NCI-H2029 (cell line): ENCODE data around the gene SNX1.
A peak's percentile ranks its signal among the peaks of the same experiment; 100 is the strongest.

Experiments used
- DNase-seq: peaks from one replicate; lab custom pipeline; 2025; lab: John Stamatoyannopoulos, UW

SNX1 gene

DNA sequence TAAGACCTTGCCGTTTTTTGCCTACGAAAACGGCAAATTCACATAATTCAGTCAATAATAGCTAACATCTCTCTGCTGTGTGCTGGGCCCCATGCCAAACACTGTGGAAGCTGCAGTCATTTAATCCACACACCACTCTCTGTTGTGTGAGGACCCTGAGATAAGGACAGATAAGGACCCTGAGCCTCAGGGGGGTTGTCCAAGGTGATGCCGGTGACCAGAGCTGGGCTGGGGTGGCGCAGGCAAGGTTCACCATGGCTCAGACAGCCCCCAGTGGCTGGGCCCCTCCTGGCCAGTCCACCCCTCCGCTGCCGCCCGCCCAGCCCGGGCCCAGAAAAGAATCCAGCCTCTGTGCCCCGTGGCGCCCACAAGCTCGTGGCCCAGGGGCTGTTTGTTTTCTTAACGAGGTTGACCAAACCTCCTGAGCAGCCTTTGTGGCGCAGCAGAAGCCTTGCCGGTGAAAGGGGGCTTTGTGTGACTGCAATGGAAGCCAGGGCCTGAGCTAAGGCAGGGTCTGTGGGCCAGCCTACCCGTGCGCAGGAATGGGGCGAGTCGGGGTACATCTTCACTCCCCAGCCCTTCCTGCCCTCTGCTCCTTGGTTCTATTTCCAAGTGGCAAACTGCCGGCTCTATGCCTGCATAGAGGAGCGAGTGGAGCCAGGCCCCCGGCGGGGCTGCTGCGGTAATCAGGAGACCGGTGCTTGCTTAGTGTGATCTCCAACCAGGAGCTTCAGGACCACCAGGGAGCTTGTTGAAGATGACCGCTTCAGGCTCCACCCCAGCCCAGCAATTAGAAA is 51.3 kb downstream of the SNX1 start:
- no peak for DNase-seq

GRCh38 chr15:64148168-64148567 is 52.4 kb downstream of the SNX1 start:
- DNase-seq: no peak

DNA sequence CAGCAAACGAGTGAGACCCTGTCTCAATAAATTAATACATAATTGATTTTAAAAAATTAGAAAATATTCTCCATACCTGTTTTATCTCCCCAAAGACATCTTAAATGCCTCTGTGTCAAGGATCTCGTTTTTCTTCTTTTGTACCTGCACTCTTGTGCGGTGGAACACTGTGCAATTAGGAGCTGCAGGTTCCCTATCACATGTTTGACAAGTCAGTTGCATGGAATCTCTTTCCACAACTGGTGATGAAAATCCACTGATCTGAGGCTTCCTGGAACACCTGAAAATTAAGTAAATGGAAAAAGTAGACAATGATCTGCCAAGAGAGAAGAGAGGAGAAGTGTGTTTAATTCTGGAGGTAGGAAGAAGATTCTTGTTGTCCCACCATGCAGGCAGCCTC is 52.8 kb downstream of the SNX1 start:
- no peak for DNase-seq

DNA sequence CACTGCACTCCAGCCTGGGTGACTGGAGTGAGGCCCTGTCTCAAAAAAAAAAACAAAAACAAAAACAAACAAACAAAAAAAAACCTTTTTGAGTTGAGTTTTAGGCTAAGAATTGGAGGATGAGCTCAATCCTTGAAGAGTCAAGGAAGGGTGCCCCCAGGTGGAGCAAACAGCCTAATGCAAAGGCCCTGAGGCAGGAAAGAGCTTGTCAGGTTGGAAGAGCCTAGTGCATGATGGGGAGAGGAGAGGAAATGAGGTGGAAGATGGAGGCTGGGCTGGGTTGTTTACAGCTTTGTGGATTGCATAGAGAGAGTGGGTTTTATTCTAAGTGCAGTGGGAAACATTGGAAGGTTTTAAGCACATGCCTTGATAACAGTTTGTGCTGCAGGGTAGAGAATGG is 53.6 kb downstream of the SNX1 start:
- DNase-seq: no peak

GRCh38 chr15:64149893-64150578 is 54.3 kb downstream of the SNX1 start:
- DNase-seq: no peak

GRCh38 chr15:64151727-64152506 is 56.1 kb downstream of the SNX1 start, which contains the start of gene SNX22:
TSS of gene SNX22 (plus strand) at chr15:64151731. CDS start at chr15:64151776, 45 bp downstream.
- DNase-seq: no peak

- no peak for DNase-seq
Measured at GRCh38 chr15:64152507-64153387, 57.0 kb downstream of the SNX1 start.

DNA sequence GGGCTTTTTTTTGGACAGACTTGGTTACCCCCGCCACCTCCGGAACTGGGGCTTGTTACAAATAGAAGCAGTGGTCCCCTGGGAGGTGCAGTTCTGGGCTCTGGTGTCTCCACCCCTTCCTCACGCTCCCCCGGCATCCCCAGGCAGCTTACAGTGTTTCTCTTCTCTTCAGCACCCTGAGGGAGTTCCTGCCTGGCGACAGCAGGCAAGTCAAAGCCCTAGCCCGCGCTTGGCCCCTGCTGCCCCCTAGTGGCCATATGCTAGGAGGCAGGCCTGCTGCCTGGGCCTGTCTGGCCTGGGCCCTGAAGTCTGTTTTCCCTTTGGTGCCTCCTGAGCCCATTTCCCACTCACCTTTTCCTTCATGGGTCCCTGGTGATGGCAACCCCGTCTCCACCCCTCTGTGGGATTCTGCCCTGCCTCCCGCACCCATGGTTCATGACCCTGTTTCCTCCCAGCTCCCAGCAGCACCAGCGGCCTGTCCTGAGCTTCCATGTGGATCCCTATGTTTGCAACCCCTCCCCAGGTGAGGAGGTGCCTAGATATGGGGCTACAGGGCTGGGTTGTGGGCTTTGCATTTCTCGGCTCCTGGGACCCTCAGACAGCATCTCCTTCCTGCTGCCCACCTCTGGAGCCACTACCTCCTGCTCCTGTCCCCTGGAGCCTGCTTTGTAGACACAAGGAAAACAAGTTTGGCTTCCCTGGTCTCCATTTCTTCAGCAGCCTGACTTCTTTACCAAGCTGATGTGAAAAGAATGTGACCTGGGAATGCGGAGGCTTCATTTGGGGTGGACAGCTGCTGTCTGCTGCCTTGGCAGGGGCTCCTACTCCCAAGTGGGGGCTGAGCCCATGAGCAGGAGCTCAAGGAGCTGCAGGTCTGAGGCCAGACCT is 57.9 kb downstream of the SNX1 start:
- DNase-seq: peak; percentile 32

DNA sequence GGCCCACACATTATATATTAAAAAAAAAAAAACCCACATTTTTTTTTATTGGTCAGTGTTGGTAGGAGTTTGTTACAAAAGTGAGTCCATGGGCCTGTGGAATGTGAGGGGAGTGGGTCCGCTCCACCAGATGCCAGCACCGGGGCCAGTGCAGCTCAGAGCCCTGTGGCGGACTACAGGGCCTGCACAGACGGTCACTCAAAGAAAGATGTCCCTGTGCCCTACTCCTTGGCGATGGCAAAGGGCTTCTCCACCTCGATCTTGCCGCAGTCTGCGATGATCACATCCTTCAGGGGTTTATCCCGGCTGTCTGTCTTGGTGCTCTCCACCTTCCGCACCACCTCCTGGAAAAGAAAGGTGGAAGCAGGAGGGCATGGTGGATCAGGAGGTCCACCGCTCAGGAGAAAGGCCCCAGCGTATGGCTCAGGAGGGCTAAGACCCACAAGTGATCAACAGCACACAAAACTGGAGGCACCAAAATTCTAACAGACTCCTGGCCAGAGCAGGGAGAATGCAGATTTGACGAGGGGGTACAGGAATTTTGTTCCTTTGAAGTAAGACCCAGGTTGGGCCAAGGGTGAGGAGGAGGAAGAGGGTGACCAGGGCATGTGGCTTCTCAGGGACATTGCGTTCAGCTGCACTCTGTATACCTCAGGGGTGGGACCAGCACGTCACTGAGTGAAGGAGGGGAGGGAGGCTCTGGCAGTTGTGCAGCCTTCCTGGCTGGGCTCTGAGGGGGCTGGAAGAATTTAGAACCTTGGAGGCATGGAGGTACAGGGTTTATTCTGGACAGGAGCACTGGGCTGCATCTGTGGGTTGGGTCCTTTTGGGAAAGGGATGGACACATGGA is 60.2 kb downstream of the SNX1 start:
- no peak for DNase-seq

DNA sequence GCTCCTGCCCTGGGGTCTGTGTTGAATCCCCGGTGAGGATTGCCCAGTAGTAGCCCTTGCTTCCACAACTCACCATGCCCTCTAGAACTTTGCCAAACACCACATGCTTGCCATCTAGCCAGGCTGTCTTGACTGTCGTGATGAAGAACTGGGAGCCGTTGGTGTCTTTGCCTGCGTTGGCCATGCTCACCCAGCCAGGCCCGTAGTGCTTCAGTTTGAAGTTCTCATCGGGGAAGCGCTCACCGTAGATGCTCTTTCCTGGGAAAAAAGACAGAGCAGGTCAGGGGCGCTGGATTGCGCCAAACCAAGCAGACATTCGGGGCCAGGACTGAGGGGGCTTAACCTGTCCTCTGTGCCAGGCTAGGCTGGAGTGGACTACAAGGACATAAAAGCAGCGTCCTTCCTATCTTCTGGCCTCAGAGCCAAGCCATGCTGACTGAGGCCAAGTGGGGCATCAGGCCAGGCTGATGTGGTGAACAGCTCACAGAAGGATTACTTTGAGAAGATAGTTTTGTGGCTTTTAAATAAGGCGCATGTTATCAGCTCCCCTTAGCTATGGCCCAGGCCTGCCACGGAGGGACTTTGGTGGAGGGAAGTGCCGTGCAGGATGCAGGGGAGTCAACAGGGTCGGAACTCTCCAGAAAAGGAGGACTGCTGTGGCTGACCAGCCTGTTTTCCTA is 61.0 kb downstream of the SNX1 start:
- no peak for DNase-seq

- DNase-seq: no peak
Measured at GRCh38 chr15:64157599-64158125, 61.9 kb downstream of the SNX1 start.

DNA sequence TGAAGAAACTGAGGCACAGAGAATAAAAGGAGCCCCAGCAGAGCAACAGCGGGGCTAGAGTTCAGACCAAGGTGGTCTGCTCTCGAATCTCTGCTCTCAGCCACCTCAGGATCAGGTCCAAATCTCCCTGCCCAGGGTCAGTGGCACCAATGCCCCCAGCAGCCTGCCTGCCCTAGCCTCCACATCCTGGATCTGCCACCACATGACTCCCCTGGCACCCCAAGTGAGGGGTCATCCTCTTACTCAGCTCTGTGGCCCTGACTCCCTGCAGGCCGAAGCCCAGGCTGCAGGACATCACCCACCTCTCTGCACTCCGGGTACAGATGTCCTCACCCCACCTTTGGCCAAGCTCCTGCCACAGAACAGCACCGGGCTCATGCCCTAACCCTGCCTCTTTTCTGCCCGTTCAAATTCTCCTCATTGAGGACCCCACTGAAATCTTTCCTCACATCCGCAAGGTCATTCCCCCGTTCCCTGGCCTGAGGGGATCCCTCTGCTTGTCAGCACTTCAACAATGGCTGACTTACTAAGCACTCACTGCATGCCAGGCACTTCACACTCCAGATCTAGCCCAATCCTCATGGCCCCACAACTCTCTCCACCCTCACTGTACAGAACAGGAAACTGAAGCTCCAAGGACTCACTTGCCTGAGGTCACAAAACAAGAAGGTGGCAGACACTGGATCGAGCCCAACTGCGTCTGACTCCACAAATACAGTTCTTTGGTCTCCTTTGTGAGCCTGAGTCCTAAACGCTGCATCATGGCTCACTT is 62.8 kb downstream of the SNX1 start:
- no peak for DNase-seq

GRCh38 chr15:64161688-64162477 is 66.1 kb downstream of the SNX1 start:
- DNase-seq: no peak

- DNase-seq: no peak
Measured at GRCh38 chr15:64162478-64162868, 66.7 kb downstream of the SNX1 start.

DNA sequence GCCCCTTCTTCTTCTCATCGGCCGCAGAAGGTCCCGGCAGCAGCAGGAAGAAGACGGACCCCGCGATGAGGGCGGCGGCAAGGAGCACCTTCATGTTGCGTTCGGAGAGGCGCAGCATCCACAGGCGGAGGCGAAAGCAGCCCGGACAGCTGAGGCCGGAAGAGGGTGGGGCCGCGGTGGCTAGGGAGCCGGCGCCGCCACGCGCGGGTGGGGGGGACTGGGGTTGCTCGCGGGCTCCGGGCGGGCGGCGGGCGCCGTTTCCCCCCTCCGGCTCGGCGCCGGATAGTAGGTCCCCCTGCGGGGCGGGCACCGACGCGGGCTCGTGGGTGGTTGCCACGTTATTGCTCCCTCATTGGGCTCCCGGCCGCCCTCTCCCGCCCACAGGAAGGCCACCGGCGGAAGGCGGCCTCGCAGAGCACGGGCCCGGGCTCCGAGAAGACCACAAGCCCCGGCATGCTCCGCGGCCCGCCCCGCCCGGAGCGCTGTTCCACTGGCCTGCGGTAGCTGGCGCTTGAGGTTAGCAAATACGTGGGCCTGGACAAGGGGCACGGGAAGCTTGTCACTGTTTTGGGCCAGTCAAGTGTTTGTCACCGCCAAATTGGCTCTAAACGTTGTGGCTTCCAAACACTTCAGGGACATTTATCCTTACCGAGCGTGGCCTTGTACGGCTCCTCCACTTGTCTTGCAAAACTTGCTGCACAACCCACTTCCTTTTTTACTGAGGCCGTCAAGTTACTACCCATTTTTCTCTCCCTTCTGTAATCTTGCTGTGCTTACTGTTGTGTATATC is 67.3 kb downstream of the SNX1 start, which contains the start of gene PPIB:
TSS of gene PPIB (minus strand) at position 154 of the 790 bp plus-strand sequence. CDS start at position 118, 36 bp downstream.
- DNase-seq: peak; percentile 91

- DNase-seq: no peak
Measured at GRCh38 chr15:64163659-64164362, 68.0 kb downstream of the SNX1 start.
